NCI-H2227 (cell line): ENCODE results near the gene IKZF3.
"Not testable (repeated sequence)": the region's sequence is repeated elsewhere in the genome, so short reads cannot be mapped to it uniquely, and the experiment has no call there.

Experiments used
- DNase-seq: peaks from one replicate; lab custom pipeline; 2025; ENCODE audit not compliant: unreplicated experiment; lab: John Stamatoyannopoulos, UW

IKZF3 gene

GRCh38 chr17:39757176-39757662, 106.9 kb downstream of the IKZF3 start:
- DNase-seq, result no peak

GRCh38 chr17:39756380-39757079, 107.6 kb downstream of the IKZF3 start:
- no peak for DNase-seq

GRCh38 chr17:39755554-39756379, 108.3 kb downstream of the IKZF3 start:
- DNase-seq, result no peak

GRCh38 chr17:39754958-39755553, 109.1 kb downstream of the IKZF3 start:
- DNase-seq, result no peak

- DNase-seq, result peak; percentile 88
Observed at GRCh38 chr17:39754161-39754957, 109.8 kb downstream of the IKZF3 start.

GRCh38 chr17:39753514-39754160, 110.5 kb downstream of the IKZF3 start:
- DNase-seq, result peak; percentile 69

GRCh38 chr17:39752241-39752881, 111.8 kb downstream of the IKZF3 start:
- no peak for DNase-seq

GRCh38 chr17:39751637-39752036, 112.5 kb downstream of the IKZF3 start:
- DNase-seq, result no peak

- no peak for DNase-seq
Observed at GRCh38 chr17:39751016-39751543, 113.0 kb downstream of the IKZF3 start.

- DNase-seq, result no peak
Observed at GRCh38 chr17:39750131-39751015, 113.7 kb downstream of the IKZF3 start.

- DNase-seq, result not testable (repeated sequence)
Observed at GRCh38 chr17:39748444-39749034, 115.6 kb downstream of the IKZF3 start.

GRCh38 chr17:39747745-39748144, 116.4 kb downstream of the IKZF3 start:
- no peak for DNase-seq

GRCh38 chr17:39746145-39746461, 118.0 kb downstream of the IKZF3 start:
- DNase-seq, result no peak

- DNase-seq, result no peak
Observed at GRCh38 chr17:39745335-39746144, 118.6 kb downstream of the IKZF3 start.

- no peak for DNase-seq
Observed at GRCh38 chr17:39744836-39745215, 119.3 kb downstream of the IKZF3 start.

GRCh38 chr17:39744075-39744835, 119.9 kb downstream of the IKZF3 start:
- no peak for DNase-seq

- no peak for DNase-seq
Observed at GRCh38 chr17:39742856-39743436, 121.2 kb downstream of the IKZF3 start.
